ENCODE results near the gene KCNK1.
"Not testable (repeated sequence)": the region's sequence is repeated elsewhere in the genome, so short reads cannot be mapped to it uniquely, and the experiment has no call there.

Gene KCNK1

GRCh38 chr1:233670363-233670762 is 56.5 kb downstream of the KCNK1 start:
- not testable (repeated sequence) for FAIRE-seq

DNA sequence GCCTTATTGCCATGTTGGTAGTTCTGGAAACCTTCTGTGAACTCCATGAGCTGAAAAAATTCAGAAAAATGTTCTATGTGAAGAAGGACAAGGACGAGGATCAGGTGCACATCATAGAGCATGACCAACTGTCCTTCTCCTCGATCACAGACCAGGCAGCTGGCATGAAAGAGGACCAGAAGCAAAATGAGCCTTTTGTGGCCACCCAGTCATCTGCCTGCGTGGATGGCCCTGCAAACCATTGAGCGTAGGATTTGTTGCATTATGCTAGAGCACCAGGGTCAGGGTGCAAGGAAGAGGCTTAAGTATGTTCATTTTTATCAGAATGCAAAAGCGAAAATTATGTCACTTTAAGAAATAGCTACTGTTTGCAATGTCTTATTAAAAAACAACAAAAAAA is 57.4 kb downstream of the KCNK1 start:
- no peak for FAIRE-seq

- no peak for FAIRE-seq
Observed at GRCh38 chr1:233672732-233673131, 58.8 kb downstream of the KCNK1 start.

- no peak for FAIRE-seq
Observed at GRCh38 chr1:233673261-233673946, 59.5 kb downstream of the KCNK1 start.

DNA sequence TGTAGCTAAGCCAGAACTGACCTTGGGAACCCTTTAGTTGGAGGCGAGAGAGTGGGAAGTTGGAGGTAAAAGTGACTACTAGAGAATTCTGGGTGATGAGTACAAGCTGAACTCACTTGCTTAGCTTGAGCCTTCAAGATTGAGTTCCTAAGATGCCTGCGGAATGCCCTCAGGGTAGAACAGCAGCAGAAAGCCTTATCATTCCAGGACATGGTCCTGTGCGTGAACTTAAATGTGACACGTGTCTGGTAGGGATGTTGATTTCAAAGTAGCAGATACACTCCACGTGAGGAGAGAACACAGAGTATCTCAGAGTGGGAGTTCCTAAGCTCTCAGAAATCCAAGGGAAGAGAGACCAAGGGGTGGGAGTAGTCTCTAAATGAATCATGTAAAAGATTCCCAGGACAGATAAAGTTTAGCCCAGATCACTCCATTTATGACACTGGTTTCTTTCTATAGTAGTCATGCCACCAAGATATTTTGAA is 60.1 kb downstream of the KCNK1 start:
- FAIRE-seq = no peak

GRCh38 chr1:233675446-233675845 is 61.5 kb downstream of the KCNK1 start:
- FAIRE-seq = no peak

GRCh38 chr1:233675893-233676292 is 62.0 kb downstream of the KCNK1 start:
- FAIRE-seq = no peak

DNA sequence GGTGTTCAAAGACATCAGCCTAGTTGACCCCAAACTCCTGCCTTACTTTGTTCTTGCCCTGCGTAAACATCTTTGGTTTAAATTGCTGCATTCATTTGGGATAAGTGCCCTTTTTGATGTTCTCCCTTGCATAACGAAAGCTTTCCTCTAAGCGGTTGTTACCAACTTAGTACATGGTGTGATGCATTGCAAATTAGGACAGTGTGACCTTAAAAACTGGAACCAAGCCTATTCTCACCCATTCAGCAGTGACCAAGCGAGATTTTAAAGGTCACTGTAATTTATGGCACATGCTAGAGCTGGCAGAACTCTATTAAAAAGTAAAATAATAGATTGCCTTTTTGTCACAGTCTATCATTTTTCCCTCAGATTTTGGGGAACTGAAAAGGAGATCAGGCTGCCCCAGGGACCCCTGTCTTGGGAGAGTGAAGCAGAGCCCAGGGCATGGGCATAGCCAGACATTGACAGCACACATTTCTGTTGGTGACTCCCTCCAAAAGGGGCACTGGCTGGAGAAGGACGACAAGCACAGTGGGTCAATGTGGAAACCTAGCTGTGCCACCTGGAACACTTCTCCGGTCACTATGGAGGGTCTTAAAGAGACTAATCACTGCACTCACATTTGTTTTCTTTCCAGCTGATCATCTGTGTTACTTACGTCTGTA is 63.9 kb downstream of the KCNK1 start:
- no peak for FAIRE-seq

GRCh38 chr1:233679030-233679429 is 65.1 kb downstream of the KCNK1 start:
- FAIRE-seq = no peak

GRCh38 chr1:233679591-233680373 is 65.9 kb downstream of the KCNK1 start:
- no peak for FAIRE-seq

GRCh38 chr1:233681285-233681684 is 67.4 kb downstream of the KCNK1 start:
- FAIRE-seq = no peak

GRCh38 chr1:233686653-233687052 is 72.7 kb downstream of the KCNK1 start:
- FAIRE-seq = not testable (repeated sequence)

DNA sequence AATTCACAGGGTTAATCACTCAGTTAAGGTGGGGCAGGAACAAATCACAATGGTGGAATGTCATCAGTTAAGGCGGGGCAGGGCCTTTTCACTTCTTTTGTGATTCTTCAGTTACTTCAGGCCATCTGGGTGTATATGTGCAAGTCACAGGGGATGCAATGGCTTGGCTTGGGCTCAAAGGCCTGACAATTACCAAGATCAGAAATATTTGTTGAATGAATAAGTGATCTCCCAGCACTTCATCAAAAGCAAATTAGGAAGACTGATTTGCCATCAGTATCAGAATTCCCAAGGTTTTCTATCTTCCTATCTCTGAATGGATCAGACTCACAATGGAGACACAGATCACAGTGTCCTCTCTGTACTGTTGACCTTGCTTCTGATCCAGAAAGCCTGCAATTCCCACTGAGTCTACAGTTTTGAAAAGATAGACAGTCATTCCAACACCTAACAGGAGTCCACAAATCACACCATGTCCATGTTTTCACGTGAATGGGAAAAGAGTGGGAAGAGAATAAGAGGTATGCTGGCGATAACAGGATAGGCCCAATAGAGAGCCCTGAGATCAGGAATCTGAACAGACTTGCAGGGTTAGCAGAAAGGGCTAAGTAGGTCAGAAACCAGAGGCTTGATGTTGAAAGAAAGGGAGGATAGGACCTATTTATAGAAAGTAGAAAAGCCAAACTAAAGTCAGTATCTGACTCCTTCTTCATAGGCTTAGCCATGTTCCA is 75.3 kb downstream of the KCNK1 start:
- no peak for FAIRE-seq

DNA sequence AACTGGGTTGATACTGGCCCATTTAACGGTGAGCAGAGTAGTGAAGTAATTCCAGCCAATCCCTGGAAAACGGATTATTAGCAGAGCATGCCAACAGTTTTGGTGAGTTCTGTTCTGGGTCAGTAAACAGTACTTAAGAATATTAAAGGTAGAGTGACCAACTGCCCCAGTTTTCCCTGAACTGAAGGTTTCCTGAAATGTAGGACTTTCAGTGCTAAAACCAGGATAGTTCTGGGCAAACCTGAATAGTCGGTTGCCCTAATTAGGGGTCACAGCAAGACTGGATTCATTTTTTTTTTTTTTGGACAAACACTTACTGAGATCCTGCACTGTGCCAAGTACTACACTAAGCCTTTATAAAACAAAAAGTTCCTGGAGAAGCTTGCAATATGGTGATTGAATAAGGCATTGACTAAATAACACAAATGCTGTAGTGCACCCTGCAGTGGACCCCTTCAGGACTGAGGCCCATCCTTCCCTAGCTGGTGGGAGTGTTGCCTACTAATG is 75.9 kb downstream of the KCNK1 start:
- no peak for FAIRE-seq

DNA sequence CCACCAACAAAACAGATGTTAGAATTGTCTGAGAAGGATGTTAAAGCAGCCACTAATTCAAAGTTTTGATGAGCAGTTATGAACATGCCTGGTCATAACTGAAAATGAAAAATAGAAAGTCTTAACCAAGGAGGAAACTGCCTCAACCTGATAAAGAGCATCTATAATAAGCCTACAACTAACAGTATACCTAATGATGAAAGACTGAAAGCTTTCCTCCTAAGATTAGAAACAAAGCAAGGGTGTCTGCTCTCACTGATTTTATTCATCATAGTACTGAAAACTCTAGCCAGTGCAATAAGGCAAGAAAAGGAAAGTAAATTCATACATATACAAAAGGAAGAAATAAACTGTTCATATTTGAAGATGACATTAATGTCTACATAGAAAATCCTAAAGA is 82.0 kb downstream of the KCNK1 start:
- FAIRE-seq = no peak

GRCh38 chr1:233700338-233700737 is 86.4 kb downstream of the KCNK1 start:
- FAIRE-seq = no peak

DNA sequence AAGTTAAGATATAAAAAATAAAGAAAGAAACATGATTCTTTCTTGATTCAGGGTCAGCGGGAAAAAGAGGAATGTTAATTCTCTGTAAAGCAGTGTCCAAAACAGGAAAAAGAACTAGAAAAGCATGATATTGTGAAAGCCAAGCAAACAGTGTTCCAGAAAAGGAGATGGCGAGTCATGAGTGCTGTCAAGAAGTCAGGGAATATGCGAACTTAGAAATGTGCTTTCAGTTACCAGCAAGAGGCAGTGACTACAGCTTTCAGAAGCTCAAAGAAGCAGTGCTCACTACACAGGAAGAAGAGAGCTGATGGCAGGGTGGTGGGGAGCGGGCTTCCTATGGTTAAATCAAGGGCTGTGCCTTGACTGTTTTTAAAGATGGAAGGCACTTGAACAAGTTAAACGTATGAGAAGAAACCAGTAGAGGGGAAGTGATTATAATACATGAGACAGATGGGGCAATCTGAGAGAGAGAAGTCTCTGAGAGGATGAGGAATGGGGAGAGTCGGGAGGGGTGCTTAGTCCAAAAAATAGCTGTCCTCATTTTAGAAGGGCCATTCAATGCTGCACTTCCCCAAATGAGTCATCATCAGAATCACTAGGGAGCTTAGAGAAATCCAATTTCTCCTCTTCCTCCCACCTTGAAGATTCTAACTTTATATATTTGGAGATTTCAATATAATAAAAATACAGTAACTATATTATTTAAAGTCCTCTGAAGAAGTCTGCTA is 90.4 kb downstream of the KCNK1 start:
- FAIRE-seq = no peak

DNA sequence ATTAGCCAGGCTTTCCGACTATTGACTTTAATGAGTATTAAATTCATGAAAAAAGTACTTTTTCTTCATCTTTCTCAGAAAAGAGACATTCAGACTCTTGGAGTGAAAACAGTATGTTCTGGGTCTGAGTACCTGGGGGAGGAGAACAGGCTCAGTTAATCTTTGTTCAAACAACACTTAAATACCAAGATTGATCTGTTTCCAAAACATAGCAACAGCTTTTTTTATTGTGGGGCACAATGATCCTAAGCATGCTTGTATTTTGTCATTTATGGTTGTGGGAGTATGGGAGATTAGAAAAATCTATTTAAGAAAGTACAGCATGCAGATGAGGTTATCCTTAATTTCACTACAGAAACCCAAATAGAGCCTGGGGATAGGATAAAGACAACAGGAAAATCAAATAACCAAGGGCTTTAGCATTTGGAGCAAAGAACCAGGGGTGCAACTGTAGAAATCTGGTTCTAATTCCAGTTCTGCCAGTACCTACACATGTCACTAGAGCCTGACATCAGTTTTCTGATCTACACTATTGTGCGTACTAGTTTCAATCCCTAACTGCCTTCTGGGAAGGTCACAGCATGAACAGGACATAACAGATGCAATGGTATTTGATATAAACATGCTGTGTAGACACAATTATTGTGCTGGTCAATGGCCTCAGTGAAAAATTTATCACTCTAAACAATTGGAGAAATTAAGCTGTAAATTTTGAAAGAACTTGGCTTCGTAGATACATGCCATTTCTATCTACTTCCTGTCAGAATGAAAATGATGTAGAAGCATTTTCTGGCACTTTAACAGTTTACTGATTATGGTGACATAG is 91.2 kb downstream of the KCNK1 start:
- no peak for FAIRE-seq

- no peak for FAIRE-seq
Observed at GRCh38 chr1:233707153-233707879, 93.4 kb downstream of the KCNK1 start.
